Activated CD8-positive, alpha-beta memory T cell treated with anti-CD3 and anti-CD28 coated beads for 36 hours (primary cell): ENCODE measurements around the gene OR2T8. TPM values are rescaled to one million over a fixed set of nuclear protein-coding genes. Genes with fewer than 3 reads are reported as not detected.

Experiments used
- CTCF ChIA-PET: fragments of 350-600 bp; sonication (Branson Sonifier 250); formaldehyde crosslinking; loops from one replicate; lab custom pipeline; 2021; ENCODE audit warnings: antibody characterized with exemption; lab: Charles Lee
- POLR2A ChIA-PET: fragments of 350-600 bp; sonication (Branson Sonifier 250); formaldehyde crosslinking; loops from one replicate; lab custom pipeline; 2021; ENCODE audit warnings: antibody characterized with exemption; lab: Charles Lee
- total RNA-seq, 2 experiments: library from RNA; stranded (reverse); gene quantifications; one replicate each; pipeline ENCODE4 v1.2.3, GENCODE V29; 2021

OR2T8 gene
- total RNA-seq, 2 experiments from 2014 or later: not detected

DNA sequence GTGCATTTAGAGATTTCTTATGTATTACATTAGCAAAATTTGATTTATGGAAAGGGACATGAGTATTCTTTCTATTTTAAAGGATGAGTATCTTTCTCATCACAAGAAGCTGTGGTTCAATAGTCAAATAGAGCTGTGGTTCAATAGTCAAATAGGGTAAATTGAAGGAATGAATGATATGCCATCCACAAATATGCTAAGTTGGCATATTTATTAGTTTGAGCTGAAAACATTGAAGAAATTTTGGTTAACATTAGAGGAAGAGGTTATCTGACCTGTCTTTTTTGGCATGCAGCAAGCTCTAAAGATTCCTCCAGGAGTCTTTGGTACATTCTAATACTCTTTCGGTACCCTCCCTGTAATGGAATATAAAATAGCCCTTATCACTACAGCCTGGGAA is 33.4 kb downstream of the OR2T8 start:
- ChIA-PET CTCF (no interaction called here), POLR2A (no interaction called here)

DNA sequence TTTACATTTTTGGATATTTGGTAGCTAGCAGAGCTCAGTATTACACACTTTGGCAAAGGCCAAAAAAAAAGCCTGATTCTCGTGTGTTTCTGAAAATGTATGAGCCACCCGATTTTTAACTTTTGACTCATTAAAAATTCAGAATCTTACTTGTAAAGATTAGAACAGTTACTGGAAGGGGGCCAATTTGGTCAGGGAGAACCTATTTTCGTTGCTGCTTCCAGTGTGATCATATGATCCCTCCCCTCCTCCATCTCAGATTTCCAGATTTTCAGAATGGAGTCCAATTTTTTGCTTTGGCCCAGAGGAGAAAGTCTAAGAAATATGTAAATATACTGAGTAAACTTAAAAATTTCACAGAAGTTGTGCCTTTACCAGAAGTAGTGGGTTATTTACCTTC is 41.7 kb downstream of the OR2T8 start:
- ChIA-PET CTCF (no interaction called here), POLR2A (no interaction called here)

DNA sequence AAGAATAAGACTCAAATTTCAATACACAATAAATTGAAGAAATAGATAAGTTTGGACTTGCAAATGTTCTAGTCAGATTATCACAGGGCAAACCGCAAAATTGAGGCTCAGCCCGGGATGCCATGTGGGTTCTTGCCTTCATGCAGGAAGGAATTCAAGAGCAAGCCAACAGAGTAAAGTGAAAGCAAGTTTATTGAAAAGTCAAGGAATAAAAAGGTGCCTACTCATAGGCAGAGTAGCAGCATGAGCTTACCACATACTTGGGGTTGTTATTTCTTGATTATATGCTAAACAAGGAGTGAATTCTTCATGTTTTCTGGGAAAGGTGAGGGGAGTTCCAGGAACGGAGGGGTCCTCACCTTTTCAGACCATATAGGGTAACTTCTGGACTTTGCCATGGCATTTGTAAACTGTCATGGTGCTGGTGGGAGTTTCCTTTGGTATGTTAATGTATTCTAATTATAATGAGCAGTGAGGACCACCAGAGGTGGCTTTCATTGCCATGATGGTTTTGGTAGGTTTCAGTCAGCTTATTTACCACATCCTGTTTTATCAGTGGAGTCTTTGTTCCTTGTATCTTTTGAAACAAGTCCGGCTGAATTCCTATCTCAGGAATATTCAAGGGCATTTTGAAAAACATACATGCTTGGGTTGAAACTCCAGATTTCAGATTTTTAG is 43.0 kb downstream of the OR2T8 start:
- CTCF ChIA-PET: no interaction called here
- POLR2A ChIA-PET: no interaction called here

DNA sequence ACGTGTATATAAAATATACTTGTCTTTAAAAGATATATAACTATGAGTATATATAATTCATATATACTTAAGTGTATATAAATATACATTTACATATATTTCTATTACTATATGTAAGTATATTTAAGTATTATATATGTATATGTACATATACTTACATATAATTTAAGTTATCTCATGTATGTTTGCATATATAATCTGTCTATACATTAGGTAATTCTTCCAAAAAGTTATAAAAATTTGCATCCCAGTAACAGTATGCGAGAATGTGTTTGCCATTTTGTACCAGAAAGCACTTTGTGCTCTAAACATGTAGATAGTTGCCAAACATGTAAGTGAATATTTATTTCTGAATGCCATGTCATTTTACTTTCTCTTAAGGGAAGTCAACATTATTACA is 44.9 kb downstream of the OR2T8 start, which contains the start of gene OR2AK2:
OR2AK2 (plus strand) TSS at position 301 of the 400 bp plus-strand sequence. CDS start 144 bp downstream, outside the sequence.
- CTCF ChIA-PET: no interaction called here
- POLR2A ChIA-PET: no interaction called here

DNA sequence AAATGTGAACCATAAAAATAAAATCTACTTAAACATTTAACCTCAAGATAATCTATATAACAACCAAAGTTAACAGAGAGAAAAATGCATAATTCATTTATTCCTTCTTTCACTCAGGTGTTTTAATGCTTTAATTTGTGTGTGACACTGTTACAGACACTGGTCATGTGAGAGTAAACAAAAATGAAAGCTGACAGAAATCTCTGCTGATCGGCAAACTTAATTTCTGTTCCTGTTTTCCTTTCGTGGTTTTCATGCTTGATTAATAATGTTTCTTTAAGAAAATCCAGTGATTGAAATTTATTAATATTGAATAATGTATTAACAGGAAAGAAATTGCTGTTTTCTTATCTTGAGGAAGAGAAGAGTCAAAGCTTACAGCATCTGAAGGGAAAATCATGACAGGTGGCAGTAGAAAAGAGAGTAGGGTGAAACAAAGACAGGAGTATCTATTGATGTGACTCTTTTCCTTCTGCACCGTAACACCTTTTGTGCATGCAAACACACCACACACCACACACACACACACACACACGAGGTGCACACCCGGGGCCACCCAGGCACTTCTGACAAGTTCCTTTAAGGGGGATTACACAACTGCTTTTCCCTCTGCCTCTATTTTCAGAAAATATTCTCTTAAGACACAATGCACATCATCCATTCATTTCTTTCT is 46.6 kb downstream of the OR2T8 start:
- POLR2A ChIA-PET: no interaction called here

More for the DNA sequence above, 46.6 kb downstream of the OR2T8 start:
- CTCF ChIA-PET: no interaction called here

Other genes starting within 250 kb of the OR2T8 start
- not detected for gene OR13G1, start 240.5 kb upstream of the OR2T8 start, total RNA-seq
- gene OR6F1, start 203.6 kb upstream of the OR2T8 start, total RNA-seq: not detected
- gene OR14K1, start 181.6 kb upstream of the OR2T8 start, total RNA-seq: not detected
- gene OR14A2, start 172.1 kb upstream of the OR2T8 start, total RNA-seq: not detected
- not detected for gene OR1C1, start 159.7 kb upstream of the OR2T8 start, total RNA-seq
- not detected for gene OR14A16, start 96.1 kb upstream of the OR2T8 start, total RNA-seq
- not detected for gene OR11L1, start 78.4 kb upstream of the OR2T8 start, total RNA-seq
- gene TRIM58, start 63.1 kb upstream of the OR2T8 start, total RNA-seq: under 1 TPM; 0.06 to 0.08 TPM
- gene OR2W3, start 24.7 kb upstream of the OR2T8 start, total RNA-seq: not detected
- not detected for gene OR2AJ1, start 4.6 kb downstream of the OR2T8 start, total RNA-seq
- gene OR2L8, start 28.6 kb downstream of the OR2T8 start, total RNA-seq: not detected
- gene OR2AK2, start 45.0 kb downstream of the OR2T8 start, total RNA-seq: not detected
- not detected for gene OR2L5, start 93.4 kb downstream of the OR2T8 start, total RNA-seq
- under 1 TPM in 1 of 2 experiments, not detected in 1; 0.06 TPM for gene OR2L2, start 109.8 kb downstream of the OR2T8 start, total RNA-seq
- gene OR2L3, start 126.6 kb downstream of the OR2T8 start, total RNA-seq: not detected
- not detected for gene OR2L13, start 174.9 kb downstream of the OR2T8 start, total RNA-seq
- gene OR2M5, start 224.9 kb downstream of the OR2T8 start, total RNA-seq: not detected